HEK293 (cell line): ENCODE data around the gene DDX51.

Experiments
- CTCF ChIA-PET: fragments of 350-600 bp; formaldehyde crosslinking; extraction: SDS; loops from one replicate; lab custom pipeline; 2021; ENCODE audit warnings: antibody characterized with exemption; lab: Yijun Ruan, JAX
- POLR2A ChIA-PET: fragments of 300-600 bp; formaldehyde crosslinking; extraction: SDS; loops from one replicate; lab custom pipeline; 2020; ENCODE audit warnings: antibody characterized with exemption, inconsistent platforms; lab: Yijun Ruan, JAX
- H3K27ac ChIP-seq: fragments of 200-500 bp; sonication (Bioruptor generic); 2 replicates; pipeline ENCODE4 v1.5.1; 2014; ENCODE audit warnings: low read depth, low read length, control low read depth, inconsistent platforms; ENCODE audit errors: extremely low read depth
- H3K36me3 ChIP-seq, 2 experiments: fragments of 200-500 bp in 1 of 2; sonication (Bioruptor generic) in 1 of 2; 1 replicate in 1 of 2; 2 replicates in 1 of 2; pipeline ENCODE4 v1.5.1; 2014 to 2017; ENCODE audit warnings: inconsistent platforms in 2 of 2, low read length in 2 of 2; ENCODE audit not compliant: control insufficient read depth in 2 of 2, insufficient read depth in 1 of 2
- H3K4me1 ChIP-seq: fragments of 200-500 bp; sonication (Bioruptor generic); 2 replicates; pipeline ENCODE4 v1.5.1; 2014; ENCODE audit warnings: mild to moderate bottlenecking, low read length, inconsistent platforms; ENCODE audit not compliant: control insufficient read depth, insufficient read depth
- H3K4me3 ChIP-seq: 2 replicates; pipeline ENCODE4 v1.5.1; 2011; ENCODE audit warnings: low read depth, mild to moderate bottlenecking, control low read depth, low read length, moderate library complexity
- H3K9me3 ChIP-seq: fragments of 200-500 bp; sonication (Bioruptor generic); 2 replicates; pipeline ENCODE4 v1.5.1; 2014; ENCODE audit warnings: low read depth, low read length, inconsistent platforms; ENCODE audit not compliant: control insufficient read depth, insufficient read depth
- EGR2 ChIP-seq: fragments of 450-650 bp; formaldehyde crosslinking; IDR thresholded peaks from 2 replicates; pipeline ENCODE4 v1.5.1; 2016; ENCODE audit warnings: low read depth, missing biosample characterization, missing genetic modification characterization
- KLF1 ChIP-seq: fragments of 450-650 bp; formaldehyde crosslinking; IDR thresholded peaks from 2 replicates; pipeline ENCODE4 v1.5.1; 2016; ENCODE audit warnings: missing biosample characterization, missing genetic modification characterization
- MYNN ChIP-seq: fragments of 450-650 bp; formaldehyde crosslinking; IDR thresholded peaks from 2 replicates; pipeline ENCODE4 v1.5.1; 2016; ENCODE audit warnings: missing biosample characterization, missing genetic modification characterization, borderline replicate concordance
- PBX3 ChIP-seq: sonication (generic); formaldehyde crosslinking; IDR thresholded peaks from 2 replicates; pipeline ENCODE4 v1.8.1; 2022; ENCODE audit warnings: mild to moderate bottlenecking, moderate library complexity, missing genetic modification reagents
- PRDM6 ChIP-seq: fragments of 450-650 bp; formaldehyde crosslinking; IDR thresholded peaks from 2 replicates; pipeline ENCODE4 v1.5.1; 2017; ENCODE audit warnings: missing biosample characterization, missing genetic modification characterization
- SP2 ChIP-seq: fragments of 450-650 bp; formaldehyde crosslinking; IDR thresholded peaks from 2 replicates; pipeline ENCODE4 v1.5.1; 2016; ENCODE audit warnings: missing biosample characterization, missing genetic modification characterization
- ZBTB21 ChIP-seq: fragments of 450-650 bp; formaldehyde crosslinking; IDR thresholded peaks from 2 replicates; pipeline ENCODE4 v1.5.1; 2017; ENCODE audit warnings: missing biosample characterization, missing genetic modification characterization
- ZBTB49 ChIP-seq: fragments of 450-650 bp; formaldehyde crosslinking; IDR thresholded peaks from 2 replicates; pipeline ENCODE4 v1.5.1; 2016; ENCODE audit warnings: missing biosample characterization, missing genetic modification characterization, low read depth
- ZBTB7A ChIP-seq: fragments of 450-650 bp; formaldehyde crosslinking; IDR thresholded peaks from 2 replicates; pipeline ENCODE4 v1.5.1; 2016; ENCODE audit warnings: low read depth, missing biosample characterization, missing genetic modification characterization
- ZNF114 ChIP-seq: fragments of 450-650 bp; formaldehyde crosslinking; IDR thresholded peaks from 2 replicates; pipeline ENCODE4 v1.5.0; 2017; ENCODE audit warnings: missing biosample characterization, missing genetic modification characterization
- ZNF311 ChIP-seq: fragments of 450-650 bp; formaldehyde crosslinking; IDR thresholded peaks from 2 replicates; pipeline ENCODE4 v1.5.1; 2017; ENCODE audit warnings: missing biosample characterization, missing genetic modification characterization, borderline replicate concordance
- ZNF341 ChIP-seq: fragments of 450-650 bp; formaldehyde crosslinking; IDR thresholded peaks from 2 replicates; pipeline ENCODE4; 2016; ENCODE audit warnings: low read depth, missing biosample characterization, missing genetic modification characterization
- ZNF350 ChIP-seq: fragments of 450-650 bp; formaldehyde crosslinking; IDR thresholded peaks from 2 replicates; pipeline ENCODE4 v1.5.0; 2017; ENCODE audit warnings: missing biosample characterization, mild to moderate bottlenecking, missing genetic modification characterization
- ZNF391 ChIP-seq: fragments of 450-650 bp; formaldehyde crosslinking; IDR thresholded peaks from 2 replicates; pipeline ENCODE4 v1.5.1; 2016; ENCODE audit warnings: low read depth, missing biosample characterization, missing genetic modification characterization, borderline replicate concordance
- ZNF416 ChIP-seq: fragments of 450-650 bp; formaldehyde crosslinking; IDR thresholded peaks from 2 replicates; pipeline ENCODE4 v1.5.1; 2016; ENCODE audit warnings: missing biosample characterization, missing genetic modification characterization
- ZNF426 ChIP-seq: fragments of 450-650 bp; formaldehyde crosslinking; IDR thresholded peaks from 2 replicates; pipeline ENCODE4 v1.5.1; 2017; ENCODE audit warnings: missing biosample characterization, missing genetic modification characterization, mild to moderate bottlenecking, inconsistent platforms, moderate library complexity
- ZNF48 ChIP-seq: fragments of 450-650 bp; formaldehyde crosslinking; IDR thresholded peaks from 2 replicates; pipeline ENCODE4 v1.5.1; 2016; ENCODE audit warnings: missing biosample characterization, missing genetic modification characterization
- ZNF510 ChIP-seq: fragments of 450-650 bp; formaldehyde crosslinking; IDR thresholded peaks from 2 replicates; pipeline ENCODE4 v1.5.1; 2018; ENCODE audit warnings: mild to moderate bottlenecking, missing genetic modification characterization, missing biosample characterization; ENCODE audit not compliant: insufficient replicate concordance
- ZNF521 ChIP-seq: fragments of 450-650 bp; formaldehyde crosslinking; IDR thresholded peaks from 2 replicates; pipeline ENCODE4 v1.5.1; 2017; ENCODE audit warnings: missing biosample characterization, mild to moderate bottlenecking, missing genetic modification characterization
- ZNF530 ChIP-seq: fragments of 450-650 bp; formaldehyde crosslinking; IDR thresholded peaks from 2 replicates; pipeline ENCODE4 v1.5.1; 2016; ENCODE audit warnings: low read depth, missing biosample characterization, missing genetic modification characterization
- ZNF544 ChIP-seq: fragments of 450-650 bp; formaldehyde crosslinking; IDR thresholded peaks from 2 replicates; pipeline ENCODE4 v1.5.0; 2017; ENCODE audit warnings: missing biosample characterization, missing genetic modification characterization
- ZNF548 ChIP-seq: fragments of 450-650 bp; formaldehyde crosslinking; IDR thresholded peaks from 2 replicates; pipeline ENCODE4 v1.5.1; 2016; ENCODE audit warnings: missing biosample characterization, missing genetic modification characterization
- ZNF654 ChIP-seq: fragments of 450-650 bp; formaldehyde crosslinking; IDR thresholded peaks from 2 replicates; pipeline ENCODE4 v1.5.1; 2016; ENCODE audit warnings: low read depth, missing biosample characterization, missing genetic modification characterization
- ZNF658 ChIP-seq: fragments of 450-650 bp; formaldehyde crosslinking; IDR thresholded peaks from 2 replicates; pipeline ENCODE4; 2016; ENCODE audit warnings: missing biosample characterization, missing genetic modification characterization
- ZNF830 ChIP-seq: fragments of 450-650 bp; IDR thresholded peaks from 2 replicates; pipeline ENCODE4 v1.5.0; 2018; ENCODE audit warnings: missing biosample characterization, missing genetic modification characterization, low read depth, mild to moderate bottlenecking, moderate library complexity

The DDX51 gene

GRCh38 chr12:132174839-132175490, 30.8 kb upstream of the DDX51 start:
- Histone ChIP-seq H3K9me3 (no peaks in the 10 kb centered on the region), H3K4me3 (no peak overlapping the region), H3K27ac (no peak overlapping the region), H3K4me1 (peaks cover 3% of the 10 kb centered on the region; the same call in 1 of the 2 replicates), H3K36me3 (no peaks in the 10 kb centered on the region)
- TF ChIP-seq MYNN (tag by site-specific recombination): no peak
- peak; percentile 36 for TF ChIP-seq EGR2
- CTCF ChIA-PET: interaction anchor here (0.5 to 0.6 kb wide), 2 partner anchors 189 to 225 kb away, joined by 3 to 4 read pairs; partner anchors contain the start of gene EP400
- POLR2A ChIA-PET: no interaction called here

- H3K27ac ChIP-seq: no peak overlapping the region
- TF ChIP-seq ZNF426 (tag by site-specific recombination): no peak
- no peak for TF ChIP-seq ZBTB49
- no peak for TF ChIP-seq ZNF830
- TF ChIP-seq PBX3 (CRISPR knock-in tag): no peak
- TF ChIP-seq KLF1: no peak
- no peak for TF ChIP-seq ZNF391 (tag by site-specific recombination)
- no peak for TF ChIP-seq ZBTB7A
- no peak for TF ChIP-seq ZNF544 (tag by site-specific recombination)
- TF ChIP-seq ZNF530 (tag by site-specific recombination): no peak
- no peak for TF ChIP-seq ZNF341 (tag by site-specific recombination)
- no peak for TF ChIP-seq ZNF350
- H3K36me3 ChIP-seq: no peaks in the 10 kb centered on the region
- H3K4me1 ChIP-seq: peaks cover 6% of the 10 kb centered on the region
- CTCF ChIA-PET: interaction anchor here (0.5 to 0.6 kb wide), 2 partner anchors 190 to 224 kb away, joined by 3 to 4 read pairs; partner anchors contain the start of gene EP400
- POLR2A ChIA-PET: no interaction called here
- H3K9me3 ChIP-seq: no peaks in the 10 kb centered on the region
- H3K4me3 ChIP-seq: no peak overlapping the region
Measured at GRCh38 chr12:132174015-132174838, 30.1 kb upstream of the DDX51 start.

GRCh38 chr12:132173135-132174014, 29.3 kb upstream of the DDX51 start:
- H3K4me1 ChIP-seq: peaks cover 6% of the 10 kb centered on the region
- no peaks in the 10 kb centered on the region for H3K9me3 ChIP-seq
- H3K36me3 ChIP-seq: no peaks in the 10 kb centered on the region
- no peak overlapping the region for H3K27ac ChIP-seq
- CTCF ChIA-PET: no interaction called here
- H3K4me3 ChIP-seq: no peak overlapping the region
- POLR2A ChIA-PET: no interaction called here
- TF ChIP-seq ZNF416 (tag by site-specific recombination) (no peak), ZNF311 (tag by site-specific recombination) (no peak), PRDM6 (tag by site-specific recombination) (no peak), SP2 (tag by site-specific recombination) (0 out of 2 replicates have a peak, but pooled peaks have one; percentile 6), KLF1 (peak; percentile 68), ZNF658 (no peak), ZNF521 (no peak), ZNF548 (no peak), ZNF654 (tag by site-specific recombination) (no peak), ZBTB21 (no peak), ZNF114 (tag by site-specific recombination) (no peak), ZNF510 (no peak), ZNF48 (no peak)
